ENCODE results near the gene C3orf70.

The C3orf70 gene

DNA sequence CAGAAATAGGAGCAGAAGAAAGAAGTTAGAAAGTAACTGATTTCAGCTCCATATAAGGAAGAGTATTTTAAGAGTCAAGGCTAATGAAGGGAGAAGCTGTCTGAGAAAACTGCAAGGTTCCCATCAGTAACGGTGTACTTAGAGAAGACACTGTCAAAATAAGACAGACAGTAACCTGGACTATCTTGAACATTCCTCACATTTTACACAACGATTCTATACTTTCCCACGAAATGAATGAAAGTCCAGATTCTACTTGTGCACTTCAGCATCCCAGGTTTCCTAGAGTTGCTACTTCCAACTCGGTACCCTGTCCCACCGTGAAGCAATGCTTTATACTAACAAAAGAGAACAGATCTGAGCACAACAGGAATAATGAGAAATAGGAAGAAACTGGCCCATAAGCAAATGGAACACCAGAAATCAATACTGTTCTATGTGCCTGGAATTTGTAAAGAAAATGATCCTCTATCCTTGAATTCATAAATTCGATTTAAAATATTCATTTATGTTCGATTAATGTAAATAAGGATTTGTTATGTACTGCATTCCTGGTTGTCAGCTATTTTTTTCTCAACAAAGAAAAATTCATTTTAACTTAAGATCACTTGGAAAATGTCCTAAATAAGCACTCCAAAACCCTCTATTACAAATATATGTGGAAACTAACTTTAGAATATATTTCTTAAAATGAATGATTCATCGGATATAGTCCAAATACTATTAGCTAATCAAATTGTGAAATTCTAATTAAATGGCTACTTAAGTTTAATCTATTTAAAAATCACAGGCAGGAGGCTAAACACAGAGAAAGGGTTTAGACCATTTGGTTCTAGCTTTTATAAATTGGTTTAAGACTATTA, 1.5 kb downstream of the C3orf70 start:
- H3K4me3 ChIP-seq (ENCODE audit: low read depth, low read length): no peak overlapping the region
- DNase-seq (ENCODE audit: low read depth): no peak
- TF ChIP-seq, protein P1, sequence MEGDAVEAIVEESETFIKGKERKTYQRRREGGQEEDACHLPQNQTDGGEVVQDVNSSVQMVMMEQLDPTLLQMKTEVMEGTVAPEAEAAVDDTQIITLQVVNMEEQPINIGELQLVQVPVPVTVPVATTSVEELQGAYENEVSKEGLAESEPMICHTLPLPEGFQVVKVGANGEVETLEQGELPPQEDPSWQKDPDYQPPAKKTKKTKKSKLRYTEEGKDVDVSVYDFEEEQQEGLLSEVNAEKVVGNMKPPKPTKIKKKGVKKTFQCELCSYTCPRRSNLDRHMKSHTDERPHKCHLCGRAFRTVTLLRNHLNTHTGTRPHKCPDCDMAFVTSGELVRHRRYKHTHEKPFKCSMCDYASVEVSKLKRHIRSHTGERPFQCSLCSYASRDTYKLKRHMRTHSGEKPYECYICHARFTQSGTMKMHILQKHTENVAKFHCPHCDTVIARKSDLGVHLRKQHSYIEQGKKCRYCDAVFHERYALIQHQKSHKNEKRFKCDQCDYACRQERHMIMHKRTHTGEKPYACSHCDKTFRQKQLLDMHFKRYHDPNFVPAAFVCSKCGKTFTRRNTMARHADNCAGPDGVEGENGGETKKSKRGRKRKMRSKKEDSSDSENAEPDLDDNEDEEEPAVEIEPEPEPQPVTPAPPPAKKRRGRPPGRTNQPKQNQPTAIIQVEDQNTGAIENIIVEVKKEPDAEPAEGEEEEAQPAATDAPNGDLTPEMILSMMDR (conservative IDR thresholded peaks at IDR 0.05; ENCODE audit: low read depth, low read length): no peak

DNA sequence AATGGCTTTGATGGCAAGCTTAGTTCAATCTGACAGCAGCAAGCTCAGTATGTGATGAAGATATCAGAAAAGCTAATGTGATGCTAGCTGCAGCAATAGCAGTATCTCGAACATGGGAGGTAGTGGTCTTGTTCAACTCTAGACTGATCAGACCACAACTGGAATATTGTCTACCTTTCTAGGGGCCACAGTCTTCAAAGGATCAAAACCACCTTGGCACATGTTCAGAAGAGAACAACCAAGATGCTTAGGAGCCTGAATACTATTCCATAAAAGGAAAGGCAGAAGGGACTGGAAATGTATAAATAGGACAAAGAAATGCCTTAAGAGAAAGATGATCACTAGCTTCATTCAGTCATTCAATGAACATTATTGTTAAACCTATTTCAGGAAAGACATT, 2.3 kb downstream of the C3orf70 start:
- TF ChIP-seq, protein P1 (conservative IDR thresholded peaks at IDR 0.05; ENCODE audit: low read depth, low read length): no peak
- H3K4me3 ChIP-seq (ENCODE audit: low read depth, low read length): no peak overlapping the region
- no peak for DNase-seq (ENCODE audit: low read depth)

- H3K4me3 ChIP-seq (ENCODE audit: low read depth, low read length): no peak overlapping the region
- no peak for DNase-seq (ENCODE audit: low read depth)
- TF ChIP-seq, protein P1 (conservative IDR thresholded peaks at IDR 0.05; ENCODE audit: low read depth, low read length): no peak
Observed at GRCh38 chr3:185149591-185149990, 3.3 kb downstream of the C3orf70 start.

- H3K4me3 ChIP-seq (ENCODE audit: low read depth, low read length): no peak overlapping the region
- no peak for DNase-seq (ENCODE audit: low read depth)
- TF ChIP-seq, protein P1 (conservative IDR thresholded peaks at IDR 0.05; ENCODE audit: low read depth, low read length): no peak
Observed at GRCh38 chr3:185145511-185145910, 7.3 kb downstream of the C3orf70 start.

DNA sequence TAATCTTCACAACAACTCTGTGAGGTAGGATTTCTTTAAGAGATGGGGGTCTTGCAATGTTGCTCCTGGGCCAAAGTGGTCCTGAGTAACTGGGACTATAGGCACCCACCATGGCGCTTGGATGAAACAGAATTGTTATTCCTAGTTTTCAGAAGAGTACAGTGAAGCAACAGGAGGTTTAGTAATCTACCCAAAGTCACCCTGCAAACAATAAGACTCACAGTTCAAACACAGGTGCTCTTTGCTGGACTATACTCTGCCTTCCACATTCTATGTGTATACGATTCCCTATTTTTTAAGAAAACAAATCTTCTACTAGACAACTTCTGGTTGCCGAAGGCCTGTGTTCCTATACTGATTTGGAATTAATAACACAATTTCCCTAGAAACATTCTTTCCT, 8.1 kb downstream of the C3orf70 start:
- TF ChIP-seq, protein P1 (conservative IDR thresholded peaks at IDR 0.05; ENCODE audit: low read depth, low read length): no peak
- no peak for DNase-seq (ENCODE audit: low read depth)
- H3K4me3 ChIP-seq (ENCODE audit: low read depth, low read length): no peak overlapping the region

DNA sequence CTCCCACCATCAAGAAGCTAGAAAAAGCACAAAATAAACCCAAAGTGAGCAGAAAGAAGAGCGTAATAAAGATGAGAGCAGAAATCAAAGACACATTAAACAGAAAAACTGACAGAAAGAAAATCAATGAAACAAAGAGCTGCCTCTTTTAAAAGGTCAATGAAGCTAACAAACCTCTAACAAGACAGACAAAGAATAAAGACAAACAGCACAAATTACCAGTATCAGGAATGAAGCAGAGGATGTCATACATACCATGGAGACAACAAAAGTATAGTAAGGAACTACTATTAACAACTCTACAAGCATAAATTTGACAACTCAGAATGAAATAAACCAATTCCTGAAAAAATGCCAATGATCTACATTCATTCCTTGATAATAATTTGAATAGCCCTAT, 15.0 kb downstream of the C3orf70 start:
- H3K4me3 ChIP-seq (ENCODE audit: low read depth, low read length): no peak overlapping the region
- TF ChIP-seq, protein P1 (conservative IDR thresholded peaks at IDR 0.05; ENCODE audit: low read depth, low read length): no peak
- DNase-seq (ENCODE audit: low read depth): no peak

DNA sequence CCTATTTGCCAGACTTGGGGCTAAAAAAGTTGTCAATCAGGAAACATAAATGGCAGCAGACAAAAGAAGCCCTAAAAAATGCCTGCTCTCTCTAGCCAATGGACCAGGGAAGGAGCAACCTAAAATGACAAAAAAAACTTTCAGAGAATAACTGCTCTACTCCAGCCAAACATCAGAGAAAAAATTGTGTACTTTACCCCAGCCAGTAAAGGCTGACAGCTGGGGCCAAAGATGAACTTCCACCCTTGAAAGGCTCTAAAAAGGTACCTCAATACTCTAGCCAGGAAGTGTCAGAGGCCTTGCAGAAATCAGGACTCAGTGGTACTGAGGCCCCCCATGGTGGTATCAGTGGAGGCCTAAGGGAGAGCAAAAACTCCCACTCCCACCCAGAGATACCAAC, 18.4 kb downstream of the C3orf70 start:
- TF ChIP-seq, protein P1 (conservative IDR thresholded peaks at IDR 0.05; ENCODE audit: low read depth, low read length): no peak
- no peak overlapping the region for H3K4me3 ChIP-seq (ENCODE audit: low read depth, low read length)
- DNase-seq (ENCODE audit: low read depth): no peak

Data from choroid plexus epithelial cell (primary cell).